ENCODE results near the gene ALOX5AP. TPM values are rescaled to one million over a fixed set of nuclear protein-coding genes. Genes with fewer than 3 reads are reported as not detected.

ALOX5AP gene
- total and polyA plus RNA-seq, 2 donors (not counting 1 experiment from before 2014, with no cell fraction given), result 0.17 to 0.25 TPM

- DNase-seq (ENCODE audit: low read depth in 2 of 2), result no peak
- Histone ChIP-seq H3K4me3 (replicated peaks in 1 of 4; ENCODE audit: control extremely low read depth in 1 of 4, insufficient read depth in 1 of 4, low read depth in 3 of 4, low read length in 4 of 4) (no peak overlapping the region), H3K36me3 (ENCODE audit: control insufficient read depth, insufficient read depth, low read length) (no peaks in the 10 kb centered on the region), H3K9ac (ENCODE audit: insufficient read depth, low read length) (no peak overlapping the region), H3K79me2 (ENCODE audit: control insufficient read depth, insufficient read depth, low read length) (no peaks in the 10 kb centered on the region), H4K20me1 (ENCODE audit: control insufficient read depth, extremely low read depth, insufficient read depth, low read length) (no peaks in the 10 kb centered on the region), H2AFZ (ENCODE audit: low read length) (no peak overlapping the region), H3K27me3 (ENCODE audit: control insufficient read depth, insufficient read depth, low read length) (no peaks in the 10 kb centered on the region), H3K9me3 (ENCODE audit: control insufficient read depth, insufficient read depth, low read depth, low read length) (no peaks in the 10 kb centered on the region), H3K27ac (ENCODE audit: insufficient read depth, low read length) (no peak overlapping the region), H3K4me2 (ENCODE audit: extremely low read depth, insufficient read depth, low read length) (no peak overlapping the region), H3K4me1 (ENCODE audit: control insufficient read depth, extremely low read depth, insufficient read depth, low read length) (peaks cover 6% of the 10 kb centered on the region)
- TF ChIP-seq EZH2 (IDR thresholded peaks at IDR 0.05; ENCODE audit: low read length, missing control alignments) (no peak), CTCF (conservative IDR thresholded peaks at IDR 0.05 in 1 of 2, IDR thresholded peaks at IDR 0.05 in 1 of 2; ENCODE audit: low read depth in 1 of 2, low read length in 2 of 2) (no peak)
Measured at GRCh38 chr13:30808600-30808999, 73.3 kb downstream of the ALOX5AP start.

GRCh38 chr13:30809787-30810186 lies 74.4 kb downstream of the ALOX5AP start:
- no peaks in the 10 kb centered on the region for H3K27me3 ChIP-seq (ENCODE audit: control insufficient read depth, insufficient read depth, low read length)
- no peak overlapping the region for H3K9ac ChIP-seq (ENCODE audit: insufficient read depth, low read length)
- H3K9me3 ChIP-seq (ENCODE audit: control insufficient read depth, insufficient read depth, low read depth, low read length), result no peaks in the 10 kb centered on the region
- peaks cover 6% of the 10 kb centered on the region for H3K4me1 ChIP-seq (ENCODE audit: control insufficient read depth, extremely low read depth, insufficient read depth, low read length)
- H4K20me1 ChIP-seq (ENCODE audit: control insufficient read depth, extremely low read depth, insufficient read depth, low read length), result no peaks in the 10 kb centered on the region
- H3K79me2 ChIP-seq (ENCODE audit: control insufficient read depth, insufficient read depth, low read length), result no peaks in the 10 kb centered on the region
- no peak overlapping the region for H3K4me3 ChIP-seq (replicated peaks in 1 of 4; ENCODE audit: control extremely low read depth in 1 of 4, insufficient read depth in 1 of 4, low read depth in 3 of 4, low read length in 4 of 4)
- no peak overlapping the region for H3K4me2 ChIP-seq (ENCODE audit: extremely low read depth, insufficient read depth, low read length)
- H3K36me3 ChIP-seq (ENCODE audit: control insufficient read depth, insufficient read depth, low read length), result no peaks in the 10 kb centered on the region
- TF ChIP-seq CTCF (conservative IDR thresholded peaks at IDR 0.05 in 1 of 2, IDR thresholded peaks at IDR 0.05 in 1 of 2; ENCODE audit: low read depth in 1 of 2, low read length in 2 of 2), result no peak
- TF ChIP-seq EZH2 (IDR thresholded peaks at IDR 0.05; ENCODE audit: low read length, missing control alignments), result no peak
- H2AFZ ChIP-seq (ENCODE audit: low read length), result no peak overlapping the region
- no peak for DNase-seq (ENCODE audit: low read depth in 2 of 2)
- H3K27ac ChIP-seq (ENCODE audit: insufficient read depth, low read length), result no peak overlapping the region

GRCh38 chr13:30810261-30810701 lies 74.9 kb downstream of the ALOX5AP start:
- no peak for TF ChIP-seq CTCF (conservative IDR thresholded peaks at IDR 0.05 in 1 of 2, IDR thresholded peaks at IDR 0.05 in 1 of 2; ENCODE audit: low read depth in 1 of 2, low read length in 2 of 2)
- no peak for TF ChIP-seq EZH2 (IDR thresholded peaks at IDR 0.05; ENCODE audit: low read length, missing control alignments)
- H3K9me3 ChIP-seq (ENCODE audit: control insufficient read depth, insufficient read depth, low read depth, low read length), result no peaks in the 10 kb centered on the region

More at GRCh38 chr13:30810261-30810701, 74.9 kb downstream of the ALOX5AP start:
- H3K79me2 ChIP-seq (ENCODE audit: control insufficient read depth, insufficient read depth, low read length), result no peaks in the 10 kb centered on the region
- no peak overlapping the region for H2AFZ ChIP-seq (ENCODE audit: low read length)
- H3K9ac ChIP-seq (ENCODE audit: insufficient read depth, low read length), result no peak overlapping the region
- H4K20me1 ChIP-seq (ENCODE audit: control insufficient read depth, extremely low read depth, insufficient read depth, low read length), result no peaks in the 10 kb centered on the region
- peaks cover 6% of the 10 kb centered on the region for H3K4me1 ChIP-seq (ENCODE audit: control insufficient read depth, extremely low read depth, insufficient read depth, low read length)
- DNase-seq (ENCODE audit: low read depth in 2 of 2), result no peak
- H3K4me3 ChIP-seq (replicated peaks in 1 of 4; ENCODE audit: control extremely low read depth in 1 of 4, insufficient read depth in 1 of 4, low read depth in 3 of 4, low read length in 4 of 4), result no peak overlapping the region
- no peaks in the 10 kb centered on the region for H3K36me3 ChIP-seq (ENCODE audit: control insufficient read depth, insufficient read depth, low read length)
- H3K4me2 ChIP-seq (ENCODE audit: extremely low read depth, insufficient read depth, low read length), result no peak overlapping the region
- no peak overlapping the region for H3K27ac ChIP-seq (ENCODE audit: insufficient read depth, low read length)
- no peaks in the 10 kb centered on the region for H3K27me3 ChIP-seq (ENCODE audit: control insufficient read depth, insufficient read depth, low read length)

Data from fibroblast of lung (primary cell).